Loucy (cell line): Measurements from ENCODE around the gene PLEKHH2.

ENCODE experiments used
- H2AFZ ChIP-seq: fragments of 200-600 bp; sonication (generic); 2 replicates; pipeline ENCODE4 v1.6.0; 2016; ENCODE audit warnings: antibody characterized with exemption, mild to moderate bottlenecking, low read length, moderate library complexity
- H3F3A ChIP-seq: fragments of 200-600 bp; 2 replicates; pipeline ENCODE4 v1.6.0; 2016; ENCODE audit warnings: antibody characterized with exemption, low read depth, mild to moderate bottlenecking
- H3K27me3 ChIP-seq: fragments of 200-600 bp; sonication (generic); 2 replicates; pipeline ENCODE4 v1.6.1; 2014; ENCODE audit warnings: low read length, mild to moderate bottlenecking; ENCODE audit not compliant: insufficient read depth, poor library complexity, severe bottlenecking
- H3K36me3 ChIP-seq: fragments of 200-600 bp; sonication (generic); 2 replicates; pipeline ENCODE4 v1.6.1; 2016; ENCODE audit warnings: low read length; ENCODE audit not compliant: insufficient read depth
- H3K4me1 ChIP-seq: fragments of 200-600 bp; sonication (generic); 2 replicates; pipeline ENCODE4 v1.5.1; 2014; ENCODE audit warnings: low read length, mild to moderate bottlenecking; ENCODE audit not compliant: insufficient read depth, poor library complexity, severe bottlenecking
- H3K4me2 ChIP-seq: fragments of 200-600 bp; sonication (generic); 2 replicates; pipeline ENCODE4 v1.6.0; 2014; ENCODE audit warnings: antibody characterized with exemption, low read length, low read depth, mild to moderate bottlenecking; ENCODE audit not compliant: poor library complexity, severe bottlenecking
- H3K4me3 ChIP-seq: fragments of 200-600 bp; sonication (generic); 2 replicates; pipeline ENCODE4 v1.5.1; 2014; ENCODE audit warnings: low read length, mild to moderate bottlenecking, mixed read lengths; ENCODE audit not compliant: poor library complexity, severe bottlenecking
- H3K79me2 ChIP-seq: fragments of 200-600 bp; sonication (generic); 2 replicates; pipeline ENCODE4 v1.6.1; 2014; ENCODE audit warnings: low read length; ENCODE audit not compliant: insufficient read depth
- H3K9ac ChIP-seq: fragments of 200-600 bp; sonication (generic); 2 replicates; pipeline ENCODE4 v1.6.0; 2014; ENCODE audit warnings: mild to moderate bottlenecking, low read depth, low read length, moderate library complexity; ENCODE audit not compliant: poor library complexity, severe bottlenecking
- H3K9me2 ChIP-seq: fragments of 200-600 bp; sonication (generic); replicated peaks from 2 replicates; pipeline ENCODE4 v1.6.1; 2016; ENCODE audit warnings: low read depth, low read length, mixed read lengths
- H3K9me3 ChIP-seq: fragments of 200-600 bp; sonication (generic); 2 replicates; pipeline ENCODE4 v1.6.1; 2014; ENCODE audit warnings: mild to moderate bottlenecking, antibody characterized with exemption, low read length, low read depth; ENCODE audit not compliant: insufficient read depth
- H4K20me1 ChIP-seq: fragments of 200-600 bp; sonication (generic); 2 replicates; pipeline ENCODE4 v1.6.0; 2014; ENCODE audit warnings: antibody characterized with exemption, low read length, mild to moderate bottlenecking; ENCODE audit not compliant: insufficient read depth, poor library complexity, severe bottlenecking
- EZH2phosphoT487 ChIP-seq: fragments of 200-600 bp; IDR thresholded peaks from 2 replicates; pipeline ENCODE4 v1.6.1; 2018; ENCODE audit warnings: antibody characterized with exemption, mild to moderate bottlenecking, moderate library complexity, borderline replicate concordance
- TF ChIP-seq, protein P1 (sequence below): fragments of 200-600 bp; sonication (generic); conservative IDR thresholded peaks from 2 replicates; pipeline ENCODE4 v1.5.1; 2014; ENCODE audit warnings: mild to moderate bottlenecking, antibody characterized with exemption, low read length

The PLEKHH2 gene

GRCh38 chr2:43717322-43717721, 80.3 kb downstream of the PLEKHH2 start:
- no peak overlapping the region for H3K4me3 ChIP-seq
- H3K9me3 ChIP-seq: no peaks in the 10 kb centered on the region
- H3K9me2 ChIP-seq: no peaks in the 10 kb centered on the region
- H2AFZ ChIP-seq: no peak overlapping the region
- no peaks in the 10 kb centered on the region for H4K20me1 ChIP-seq
- H3K4me2 ChIP-seq: no peak overlapping the region
- TF ChIP-seq EZH2phosphoT487: no peak
- TF ChIP-seq, protein P1, sequence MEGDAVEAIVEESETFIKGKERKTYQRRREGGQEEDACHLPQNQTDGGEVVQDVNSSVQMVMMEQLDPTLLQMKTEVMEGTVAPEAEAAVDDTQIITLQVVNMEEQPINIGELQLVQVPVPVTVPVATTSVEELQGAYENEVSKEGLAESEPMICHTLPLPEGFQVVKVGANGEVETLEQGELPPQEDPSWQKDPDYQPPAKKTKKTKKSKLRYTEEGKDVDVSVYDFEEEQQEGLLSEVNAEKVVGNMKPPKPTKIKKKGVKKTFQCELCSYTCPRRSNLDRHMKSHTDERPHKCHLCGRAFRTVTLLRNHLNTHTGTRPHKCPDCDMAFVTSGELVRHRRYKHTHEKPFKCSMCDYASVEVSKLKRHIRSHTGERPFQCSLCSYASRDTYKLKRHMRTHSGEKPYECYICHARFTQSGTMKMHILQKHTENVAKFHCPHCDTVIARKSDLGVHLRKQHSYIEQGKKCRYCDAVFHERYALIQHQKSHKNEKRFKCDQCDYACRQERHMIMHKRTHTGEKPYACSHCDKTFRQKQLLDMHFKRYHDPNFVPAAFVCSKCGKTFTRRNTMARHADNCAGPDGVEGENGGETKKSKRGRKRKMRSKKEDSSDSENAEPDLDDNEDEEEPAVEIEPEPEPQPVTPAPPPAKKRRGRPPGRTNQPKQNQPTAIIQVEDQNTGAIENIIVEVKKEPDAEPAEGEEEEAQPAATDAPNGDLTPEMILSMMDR: no peak
- no peak overlapping the region for H3K9ac ChIP-seq
- no peaks in the 10 kb centered on the region for H3K79me2 ChIP-seq
- H3F3A ChIP-seq: no peaks in the 10 kb centered on the region
- H3K27me3 ChIP-seq: no peaks in the 10 kb centered on the region
- H3K4me1 ChIP-seq: no peaks in the 10 kb centered on the region
- no peaks in the 10 kb centered on the region for H3K36me3 ChIP-seq

DNA sequence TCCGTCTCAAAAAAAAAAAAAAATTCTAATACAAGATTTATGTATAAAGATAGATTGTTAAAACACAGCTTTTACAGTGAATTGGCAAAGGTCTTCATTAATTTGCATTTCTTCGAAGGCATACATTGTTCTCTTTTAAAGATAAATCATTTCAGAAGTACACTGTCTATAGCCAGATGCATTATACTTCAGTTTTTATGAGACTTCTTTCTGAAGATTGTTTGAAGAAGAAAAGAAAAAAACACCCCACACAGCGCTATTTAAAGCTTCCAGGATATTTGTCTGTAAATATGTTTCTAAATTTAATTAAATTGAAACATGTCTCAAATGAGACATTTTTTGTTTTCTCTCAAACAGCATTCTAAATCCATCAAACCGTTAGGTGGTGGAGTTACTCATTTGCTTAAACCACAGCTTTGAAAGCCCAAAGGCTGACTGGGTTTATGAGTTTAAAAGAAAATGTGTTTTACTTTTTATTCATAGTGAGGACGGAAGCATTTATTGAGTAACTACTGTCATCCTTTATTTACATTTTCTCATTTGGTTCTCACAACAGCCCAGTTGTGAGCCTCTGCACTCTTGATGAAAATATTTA, 81.6 kb downstream of the PLEKHH2 start:
- Histone ChIP-seq H3K9ac (no peak overlapping the region), H3K36me3 (no peaks in the 10 kb centered on the region), H3K9me2 (no peaks in the 10 kb centered on the region), H3K4me2 (no peak overlapping the region), H3K4me3 (no peak overlapping the region), H3K4me1 (no peaks in the 10 kb centered on the region), H3F3A (no peaks in the 10 kb centered on the region), H3K9me3 (no peaks in the 10 kb centered on the region), H2AFZ (no peak overlapping the region), H4K20me1 (no peaks in the 10 kb centered on the region), H3K27me3 (no peaks in the 10 kb centered on the region), H3K79me2 (no peaks in the 10 kb centered on the region)
- TF ChIP-seq, protein P1: no peak
- TF ChIP-seq EZH2phosphoT487: no peak

DNA sequence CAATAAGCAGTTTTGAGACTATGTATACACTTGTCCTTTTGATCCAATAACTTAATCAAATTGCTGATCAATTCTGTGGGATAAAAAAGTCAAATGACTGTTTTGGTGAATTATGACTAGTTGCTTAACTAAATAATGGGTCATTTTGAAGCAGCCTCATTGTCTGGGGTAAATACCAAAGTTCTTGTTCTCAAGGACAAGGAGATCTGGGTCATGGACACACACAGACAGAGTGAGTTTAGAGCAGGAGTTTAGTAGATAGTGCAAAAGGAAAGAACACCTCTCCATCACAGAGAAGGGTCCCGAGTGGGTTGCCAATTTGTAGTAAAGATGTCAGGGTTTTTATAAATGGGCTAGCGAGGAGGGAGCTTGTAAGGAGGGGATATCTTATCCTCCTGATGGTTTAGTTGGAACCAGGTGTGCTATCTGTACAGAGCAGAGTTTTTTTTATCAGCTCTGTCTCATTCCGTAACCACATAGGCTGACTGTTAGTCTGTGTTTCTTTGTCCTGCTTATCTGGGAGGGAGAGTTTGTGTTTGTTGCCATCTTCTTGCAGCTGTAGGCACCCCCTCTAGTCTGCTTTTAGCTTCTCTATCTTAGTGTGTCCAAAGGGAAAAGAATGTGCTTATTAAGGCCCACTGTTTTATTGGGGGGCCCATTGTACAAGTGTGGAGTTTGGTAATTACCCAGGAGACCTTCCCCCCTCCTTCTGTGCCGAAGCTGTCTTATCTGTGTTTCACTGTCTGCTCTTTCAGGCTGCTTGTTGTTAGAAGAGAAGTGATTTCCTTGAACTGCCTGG, 87.9 kb downstream of the PLEKHH2 start:
- no peak overlapping the region for H3K4me3 ChIP-seq
- no peak for TF ChIP-seq EZH2phosphoT487
- TF ChIP-seq, protein P1: no peak
- H3K9me3 ChIP-seq: no peaks in the 10 kb centered on the region
- H3K4me1 ChIP-seq: no peaks in the 10 kb centered on the region
- no peaks in the 10 kb centered on the region for H3K79me2 ChIP-seq
- H3K9me2 ChIP-seq: no peaks in the 10 kb centered on the region
- H3F3A ChIP-seq: no peaks in the 10 kb centered on the region
- H3K27me3 ChIP-seq: no peaks in the 10 kb centered on the region
- no peak overlapping the region for H3K4me2 ChIP-seq
- H2AFZ ChIP-seq: peak overlapping the region; percentile 5; the same call in 1 of the 2 replicates
- H3K36me3 ChIP-seq: no peaks in the 10 kb centered on the region
- no peak overlapping the region for H3K9ac ChIP-seq
- H4K20me1 ChIP-seq: no peaks in the 10 kb centered on the region
